Activated CD8-positive, alpha-beta memory T cell treated with anti-CD3 and anti-CD28 coated beads for 36 hours (primary cell): ENCODE results near the gene NOS1. TPM values are rescaled to one million over a fixed set of nuclear protein-coding genes. Genes with fewer than 3 reads are reported as not detected.

Experiments used
- CTCF ChIA-PET: fragments of 350-600 bp; sonication (Branson Sonifier 250); formaldehyde crosslinking; loops from one replicate; lab custom pipeline; 2021; ENCODE audit warnings: antibody characterized with exemption; lab: Charles Lee
- POLR2A ChIA-PET: fragments of 350-600 bp; sonication (Branson Sonifier 250); formaldehyde crosslinking; loops from one replicate; lab custom pipeline; 2021; ENCODE audit warnings: antibody characterized with exemption; lab: Charles Lee
- total RNA-seq, 2 experiments: library from RNA; stranded (reverse); gene quantifications; one replicate each; pipeline ENCODE4 v1.2.3, GENCODE V29; 2021

The NOS1 gene
- total RNA-seq, 2 experiments from 2014 or later: not detected

- ChIA-PET POLR2A (no interaction called here), CTCF (interaction anchor here (0.7 to 2.1 kb wide), 4 partner anchors 17 to 469 kb away, joined by 3 to 9 read pairs (median 5); no protein-coding TSS in a partner anchor)
These were observed 5.7 kb upstream of the NOS1 start for GRCh38 chr12:117367006-117367638.

GRCh38 chr12:117365049-117365616 lies 3.7 kb upstream of the NOS1 start:
- POLR2A ChIA-PET: no interaction called here
- CTCF ChIA-PET: no interaction called here

- ChIA-PET POLR2A (no interaction called here), CTCF (no interaction called here)
These were observed 2.6 kb upstream of the NOS1 start for GRCh38 chr12:117363953-117364486.

GRCh38 chr12:117363056-117363662 lies 1.7 kb upstream of the NOS1 start:
- ChIA-PET CTCF (no interaction called here), POLR2A (no interaction called here)

GRCh38 chr12:117362391-117362790 lies 965 bp upstream of the NOS1 start:
- CTCF ChIA-PET: no interaction called here

GRCh38 chr12:117361905-117362304 lies 479 bp upstream of the NOS1 start:
- CTCF ChIA-PET: no interaction called here
- POLR2A ChIA-PET: no interaction called here

More at GRCh38 chr12:117362391-117362790, 965 bp upstream of the NOS1 start:
- POLR2A ChIA-PET: no interaction called here

- ChIA-PET CTCF (no interaction called here), POLR2A (no interaction called here)
These were observed 677 bp downstream of the NOS1 start for GRCh38 chr12:117360551-117361346.

- ChIA-PET CTCF (no interaction called here), POLR2A (no interaction called here)
These were observed 1.2 kb downstream of the NOS1 start for GRCh38 chr12:117360222-117360550.

- POLR2A ChIA-PET: no interaction called here
- CTCF ChIA-PET: no interaction called here
These were observed 2.2 kb downstream of the NOS1 start for GRCh38 chr12:117359029-117359845.

- POLR2A ChIA-PET: no interaction called here
- CTCF ChIA-PET: no interaction called here
These were observed 5.4 kb downstream of the NOS1 start for GRCh38 chr12:117356048-117356447.

GRCh38 chr12:117352883-117353282 lies 8.5 kb downstream of the NOS1 start:
- POLR2A ChIA-PET: no interaction called here
- CTCF ChIA-PET: no interaction called here

- POLR2A ChIA-PET: no interaction called here
- CTCF ChIA-PET: no interaction called here
These were observed 9.2 kb downstream of the NOS1 start for GRCh38 chr12:117352206-117352605.

GRCh38 chr12:117350140-117350539 lies 11.3 kb downstream of the NOS1 start:
- ChIA-PET POLR2A (no interaction called here), CTCF (interaction anchor here (1.2 kb wide), 1 partner anchor 17 kb away, joined by 3 read pairs; no protein-coding TSS in a partner anchor)

- ChIA-PET CTCF (no interaction called here), POLR2A (no interaction called here)
These were observed 13.8 kb downstream of the NOS1 start for GRCh38 chr12:117347588-117347987.

GRCh38 chr12:117344716-117345115 lies 16.7 kb downstream of the NOS1 start:
- POLR2A ChIA-PET: no interaction called here
- CTCF ChIA-PET: no interaction called here

- POLR2A ChIA-PET: no interaction called here
- CTCF ChIA-PET: no interaction called here
These were observed 17.6 kb downstream of the NOS1 start for GRCh38 chr12:117343849-117344248.

GRCh38 chr12:117343296-117343695 lies 18.1 kb downstream of the NOS1 start:
- POLR2A ChIA-PET: no interaction called here
- CTCF ChIA-PET: no interaction called here

GRCh38 chr12:117342682-117343081 lies 18.7 kb downstream of the NOS1 start:
- ChIA-PET POLR2A (no interaction called here), CTCF (no interaction called here)

- CTCF ChIA-PET: no interaction called here
These were observed 19.2 kb downstream of the NOS1 start for GRCh38 chr12:117342247-117342646.

More at GRCh38 chr12:117342247-117342646, 19.2 kb downstream of the NOS1 start:
- POLR2A ChIA-PET: no interaction called here
